ENCODE data around the gene PPP1CC.

PPP1CC gene

DNA sequence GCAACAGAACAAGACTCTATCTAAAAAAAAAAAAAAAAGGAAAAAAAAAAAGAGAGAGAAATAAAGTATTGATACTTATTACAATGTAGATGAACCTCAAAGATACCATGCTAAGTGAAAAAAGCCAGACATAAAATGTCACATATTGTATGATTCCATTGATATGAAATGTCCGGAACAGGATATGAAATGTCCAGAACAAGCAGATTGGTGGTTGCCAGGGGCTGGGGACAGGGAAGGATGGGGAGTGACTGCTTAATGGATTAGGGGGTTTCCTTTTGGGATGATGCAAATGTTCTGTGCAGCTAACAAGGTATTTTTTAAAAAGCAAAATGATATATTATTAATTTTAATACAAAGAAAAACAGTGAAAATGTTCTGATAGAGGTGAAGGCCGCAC is 58.8 kb downstream of the PPP1CC start:
- no peak for DNase-seq

DNA sequence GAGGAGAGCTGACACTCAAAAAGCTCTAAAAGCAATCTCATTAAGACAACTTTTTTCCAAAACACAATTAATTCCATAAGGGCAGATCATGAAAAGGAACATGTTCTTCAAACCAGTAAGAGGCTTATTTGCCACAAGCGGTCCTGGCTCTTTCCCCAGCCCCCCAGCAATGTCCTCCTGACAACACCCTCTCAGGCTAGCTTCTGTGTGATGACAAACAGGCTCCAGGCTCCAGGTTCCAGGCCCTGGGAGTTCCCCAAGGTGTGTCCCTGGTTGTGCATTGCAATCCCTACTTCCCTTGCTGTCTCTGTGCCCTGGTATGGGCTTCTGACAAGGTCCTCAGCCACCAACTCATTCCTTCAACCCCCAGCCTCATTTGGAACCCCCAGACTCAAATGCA is 62.7 kb downstream of the PPP1CC start:
- DNase-seq = no peak

DNA sequence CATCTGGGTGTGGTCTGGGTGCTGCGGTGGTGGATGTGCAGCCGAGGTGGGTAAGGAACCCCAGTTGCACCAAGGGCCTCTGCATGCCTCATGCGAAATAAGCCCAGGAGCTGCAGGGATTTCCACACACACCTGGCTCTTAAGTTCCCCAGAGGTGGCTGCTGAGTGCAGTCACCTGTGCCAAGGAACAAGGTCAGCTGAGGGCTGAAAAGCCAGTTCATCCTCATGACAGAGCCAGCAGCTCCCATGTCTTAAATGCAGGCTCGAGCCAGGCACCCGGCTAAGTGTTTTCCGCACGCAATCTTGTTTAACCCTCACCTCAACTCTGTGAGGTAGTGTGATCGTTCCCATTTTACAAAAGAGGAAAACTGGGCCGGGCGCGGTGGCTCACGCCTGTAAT is 63.5 kb downstream of the PPP1CC start:
- no peak for DNase-seq

DNA sequence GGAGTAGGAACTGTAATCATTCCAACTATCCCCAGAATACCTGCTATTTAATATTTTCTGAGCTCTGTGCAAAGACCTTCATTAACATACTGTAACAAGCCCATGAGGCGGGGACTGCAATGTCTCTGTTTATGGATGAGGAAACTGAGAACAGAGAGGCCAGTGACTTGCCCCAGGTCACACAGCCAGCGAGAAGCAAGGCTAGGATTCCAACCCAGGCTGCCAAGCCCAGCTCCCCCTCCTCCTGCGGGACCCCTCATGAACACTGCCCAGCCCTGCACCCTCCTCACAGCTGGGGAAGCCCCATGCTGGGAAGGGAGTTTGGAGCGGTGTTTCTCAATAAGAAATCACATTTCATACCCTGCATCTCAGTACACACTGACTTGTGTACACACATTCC is 64.7 kb downstream of the PPP1CC start:
- no peak for DNase-seq

GRCh38 chr12:110677206-110677911 is 65.3 kb downstream of the PPP1CC start:
- no peak for DNase-seq

DNA sequence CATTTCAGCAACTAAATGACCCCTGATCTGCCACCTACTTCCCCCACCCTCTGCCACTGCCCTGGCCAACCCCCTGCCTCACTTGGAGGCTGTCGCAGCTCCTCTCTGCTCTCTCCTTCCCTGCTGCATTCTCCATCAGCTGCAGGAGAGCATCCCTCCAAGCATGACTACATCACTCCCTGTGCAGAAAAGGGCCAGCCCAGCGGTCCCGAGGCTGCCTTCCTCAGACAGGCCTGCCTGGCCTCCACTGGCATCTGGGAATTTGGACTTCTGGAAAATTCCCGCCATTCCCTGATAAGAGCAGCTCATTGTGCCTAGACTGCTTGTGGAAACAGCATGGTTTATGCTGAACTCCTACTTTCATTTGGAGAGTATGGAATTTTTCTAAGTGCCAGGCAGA is 66.5 kb downstream of the PPP1CC start:
- no peak for DNase-seq

- DNase-seq = no peak
Observed at GRCh38 chr12:110670161-110670701, 72.5 kb downstream of the PPP1CC start.
